Keratinocyte (primary cell): ENCODE measurements around the gene NPLOC4. TPM values are rescaled to one million over a fixed set of nuclear protein-coding genes. Genes with fewer than 3 reads are reported as not detected.

Source experiments
- DNase-seq: peaks from one replicate; pipeline ENCODE4 v3.0.0-alpha.2; 2011; ENCODE audit warnings: low read depth, missing footprints, low spot score
- FAIRE-seq: peaks from 2 replicates; lab custom pipeline; 2011; peaks lifted over from hg19 to GRCh38; lab: Jason Lieb, UNC
- H2AFZ ChIP-seq: 2 replicates; pipeline ENCODE4 v1.6.0; 2012; ENCODE audit warnings: low read length, control low read depth, inconsistent platforms; ENCODE audit not compliant: control insufficient read depth
- H3K27ac ChIP-seq: 2 replicates; pipeline ENCODE4 v1.5.1; 2011; ENCODE audit warnings: low read length; ENCODE audit not compliant: control insufficient read depth, insufficient read depth
- H3K27me3 ChIP-seq: 3 replicates; pipeline ENCODE4 v1.6.0; 2011; ENCODE audit warnings: low read length; ENCODE audit not compliant: control insufficient read depth, insufficient read depth; ENCODE audit errors: extremely low read depth
- H3K36me3 ChIP-seq, 2 experiments: 2 replicates in 1 of 2; 3 replicates in 1 of 2; pipeline ENCODE4 v1.5.1; 2011; ENCODE audit warnings: low read length in 2 of 2, mild to moderate bottlenecking in 1 of 2; ENCODE audit not compliant: control insufficient read depth in 2 of 2, insufficient read depth in 2 of 2; ENCODE audit errors: extremely low read depth in 1 of 2
- H3K4me1 ChIP-seq: 3 replicates; pipeline ENCODE4 v1.5.1; 2011; ENCODE audit warnings: low read length; ENCODE audit not compliant: control insufficient read depth, insufficient read depth; ENCODE audit errors: extremely low read depth
- H3K4me2 ChIP-seq: 3 replicates; pipeline ENCODE4 v1.6.0; 2011; ENCODE audit warnings: low read depth, low read length; ENCODE audit not compliant: control insufficient read depth, insufficient read depth; ENCODE audit errors: extremely low read depth
- H3K4me3 ChIP-seq, 3 experiments: fragments of 200-600 bp in 1 of 3; sonication (generic) in 1 of 3; 2 replicates in 2 of 3; 3 replicates in 1 of 3; pipeline ENCODE4 v1.5.1; 2011 to 2016; ENCODE audit warnings: low read length in 3 of 3, mild to moderate bottlenecking in 3 of 3, control low read depth in 2 of 3, inconsistent platforms in 1 of 3, low read depth in 1 of 3, mixed read lengths in 1 of 3, mixed run types in 1 of 3, moderate library complexity in 1 of 3; ENCODE audit not compliant: control insufficient read depth in 2 of 3, insufficient read depth in 2 of 3; ENCODE audit errors: extremely low read depth in 1 of 3
- H3K79me2 ChIP-seq: 2 replicates; pipeline ENCODE4 v1.6.0; 2012; ENCODE audit warnings: low read length; ENCODE audit not compliant: control insufficient read depth, insufficient read depth
- H3K9ac ChIP-seq: 3 replicates; pipeline ENCODE4 v1.6.0; 2011; ENCODE audit warnings: low read length; ENCODE audit not compliant: control insufficient read depth, insufficient read depth; ENCODE audit errors: extremely low read depth
- H3K9me1 ChIP-seq: 3 replicates; pipeline ENCODE4 v1.6.0; 2011; ENCODE audit warnings: low read length; ENCODE audit not compliant: control insufficient read depth, insufficient read depth; ENCODE audit errors: extremely low read depth
- H3K9me3 ChIP-seq: 2 replicates; pipeline ENCODE4 v1.5.1; 2012; ENCODE audit warnings: low read depth, low read length; ENCODE audit not compliant: control insufficient read depth
- H4K20me1 ChIP-seq: 3 replicates; pipeline ENCODE4 v1.6.0; 2011; ENCODE audit warnings: low read length; ENCODE audit not compliant: control insufficient read depth, insufficient read depth; ENCODE audit errors: extremely low read depth
- EZH2 ChIP-seq: IDR thresholded peaks from one replicate; pipeline ENCODE4 v1.6.1; 2012; ENCODE audit warnings: inconsistent platforms, mild to moderate bottlenecking, low read length, moderate library complexity
- dilution Hi-C: fragments of 300-500 bp; cut with MboI; formaldehyde crosslinking; loops from one replicate; pipeline ENCODE4 v1.7.0; 2020; ENCODE audit warnings: low sequenced_read_pairs; ENCODE audit not compliant: extremely low pct_ligation_motif_present
- polyA plus RNA-seq, 5 experiments: library from polyadenylated mRNA; depleted of rRNA in 3 of 5; stranded (reverse) in 3 of 5; stranded (forward) in 1 of 5; unstranded in 1 of 5; fragments of >200 nt; gene quantifications; 1 replicate in 1 of 5; 2 replicates in 3 of 5; 3 replicates in 1 of 5; pipeline versions ENCODE4 v1.2.1 to v1.2.3, GENCODE V29; 2011 to 2012; ENCODE audit warnings: missing spikeins in 2 of 5, low read depth in 1 of 5, low replicate concordance in 1 of 5
- TF ChIP-seq, protein P1 (sequence below), 3 experiments: IDR thresholded peaks in 1 of 3; conservative IDR thresholded peaks in 1 of 3; optimal IDR thresholded peaks in 1 of 3; 2 replicates in 2 of 3; 3 replicates in 1 of 3; pipeline versions ENCODE3 to v1.5.1; 2011; ENCODE audit warnings: low read length in 3 of 3, mild to moderate bottlenecking in 3 of 3, moderate library complexity in 2 of 3, control low read depth in 1 of 3, inconsistent platforms in 1 of 3; ENCODE audit not compliant: insufficient read depth in 2 of 3; ENCODE audit errors: extremely low read depth in 1 of 3

The NPLOC4 gene
- polyA plus RNA-seq, 1 donor (not counting 4 experiments of a cell fraction or from before 2014, with no cell fraction given) = 64.0 TPM

GRCh38 chr17:81607431-81607830, 29.5 kb downstream of the NPLOC4 start:
- H3K36me3 ChIP-seq = peaks cover 32 to 43% of the 10 kb centered on the region in 2 experiments
- FAIRE-seq (no peak), DNase-seq (no peak)
- no peak overlapping the region for H3K27ac ChIP-seq
- no peaks in the 10 kb centered on the region for H3K27me3 ChIP-seq
- H3K4me3 ChIP-seq = no peak overlapping the region
- peaks cover 5% of the 10 kb centered on the region for H4K20me1 ChIP-seq
- no peak overlapping the region for H3K9ac ChIP-seq
- no peaks in the 10 kb centered on the region for H3K4me1 ChIP-seq
- dilution Hi-C loops = no loop called here
- H3K9me3 ChIP-seq = no peaks in the 10 kb centered on the region
- H3K4me2 ChIP-seq = no peak overlapping the region
- peaks cover 17% of the 10 kb centered on the region for H3K79me2 ChIP-seq
- TF ChIP-seq EZH2 = no peak
- TF ChIP-seq, protein P1, sequence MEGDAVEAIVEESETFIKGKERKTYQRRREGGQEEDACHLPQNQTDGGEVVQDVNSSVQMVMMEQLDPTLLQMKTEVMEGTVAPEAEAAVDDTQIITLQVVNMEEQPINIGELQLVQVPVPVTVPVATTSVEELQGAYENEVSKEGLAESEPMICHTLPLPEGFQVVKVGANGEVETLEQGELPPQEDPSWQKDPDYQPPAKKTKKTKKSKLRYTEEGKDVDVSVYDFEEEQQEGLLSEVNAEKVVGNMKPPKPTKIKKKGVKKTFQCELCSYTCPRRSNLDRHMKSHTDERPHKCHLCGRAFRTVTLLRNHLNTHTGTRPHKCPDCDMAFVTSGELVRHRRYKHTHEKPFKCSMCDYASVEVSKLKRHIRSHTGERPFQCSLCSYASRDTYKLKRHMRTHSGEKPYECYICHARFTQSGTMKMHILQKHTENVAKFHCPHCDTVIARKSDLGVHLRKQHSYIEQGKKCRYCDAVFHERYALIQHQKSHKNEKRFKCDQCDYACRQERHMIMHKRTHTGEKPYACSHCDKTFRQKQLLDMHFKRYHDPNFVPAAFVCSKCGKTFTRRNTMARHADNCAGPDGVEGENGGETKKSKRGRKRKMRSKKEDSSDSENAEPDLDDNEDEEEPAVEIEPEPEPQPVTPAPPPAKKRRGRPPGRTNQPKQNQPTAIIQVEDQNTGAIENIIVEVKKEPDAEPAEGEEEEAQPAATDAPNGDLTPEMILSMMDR (optimal IDR thresholded peaks at IDR 0.05 in 1 of 3, IDR thresholded peaks at IDR 0.05 in 1 of 3, conservative IDR thresholded peaks at IDR 0.05 in 1 of 3; ENCODE audit: extremely low read depth in 1 of 3, insufficient read depth in 2 of 3, low read length in 3 of 3) = no peak
- H2AFZ ChIP-seq = no peak overlapping the region
- peaks cover 3% of the 10 kb centered on the region for H3K9me1 ChIP-seq

DNA sequence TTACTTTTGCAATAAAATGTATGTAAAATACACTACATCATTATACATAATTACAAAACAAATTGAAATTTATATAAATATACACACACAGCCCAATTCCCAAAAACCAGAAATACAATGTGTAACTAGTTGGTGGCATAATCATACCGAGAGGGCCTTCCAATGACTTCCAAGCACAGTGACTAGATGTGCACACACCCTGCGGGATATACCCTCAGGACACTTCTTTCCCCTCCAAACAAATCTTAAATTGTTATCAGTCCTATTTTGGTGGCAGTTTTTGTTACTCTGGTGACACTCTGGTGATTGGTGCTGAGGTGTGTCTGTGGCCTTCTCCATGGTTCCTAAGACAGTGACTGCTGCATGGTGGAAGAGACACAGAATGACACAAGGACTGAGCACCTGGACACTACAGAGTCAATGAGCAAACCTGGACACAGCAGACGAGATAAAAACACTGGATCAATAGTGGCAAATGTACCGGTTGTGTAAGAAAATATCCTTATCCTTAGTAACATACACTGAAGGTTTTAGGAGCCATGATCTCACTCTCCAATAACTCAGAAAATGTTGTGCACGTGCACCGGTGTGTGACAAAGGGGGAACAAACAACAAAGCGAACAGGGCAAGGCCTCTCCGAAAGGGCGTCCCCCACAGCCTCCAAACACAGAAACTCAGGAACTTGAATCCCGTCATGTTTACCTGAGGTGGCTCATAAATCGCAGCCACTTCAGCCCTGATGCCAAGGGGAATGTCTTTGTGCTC, 32.9 kb downstream of the NPLOC4 start:
- Histone ChIP-seq H3K4me2 (no peak overlapping the region), H3K4me1 (no peaks in the 10 kb centered on the region), H2AFZ (no peak overlapping the region), H3K27ac (no peak overlapping the region), H4K20me1 (peaks cover 14% of the 10 kb centered on the region), H3K27me3 (no peaks in the 10 kb centered on the region), H3K79me2 (peaks cover 16% of the 10 kb centered on the region), H3K9me3 (no peaks in the 10 kb centered on the region), H3K36me3 (peaks cover 39 to 44% of the 10 kb centered on the region in 2 experiments), H3K9ac (no peak overlapping the region), H3K4me3 (no peak overlapping the region), H3K9me1 (no peaks in the 10 kb centered on the region)
- dilution Hi-C loops = no loop called here
- TF ChIP-seq EZH2 = no peak
- TF ChIP-seq, protein P1 (optimal IDR thresholded peaks at IDR 0.05 in 1 of 3, IDR thresholded peaks at IDR 0.05 in 1 of 3, conservative IDR thresholded peaks at IDR 0.05 in 1 of 3; ENCODE audit: extremely low read depth in 1 of 3, insufficient read depth in 2 of 3, low read length in 3 of 3) = no peak
- no peak for FAIRE-seq
- DNase-seq = no peak
